GM19397 (cell line): Measurements from ENCODE around the gene SLC7A11.
"Not testable (repeated sequence)": the region's sequence is repeated elsewhere in the genome, so short reads cannot be mapped to it uniquely, and the experiment has no call there.

Experiments
- ATAC-seq: cut with Tn5 transposase; IDR thresholded peaks from one replicate; pipeline ENCODE4 v1.9.1; 2021; ENCODE audit warnings: mild to moderate bottlenecking, moderate library complexity; ENCODE audit not compliant: unreplicated experiment

Gene SLC7A11

DNA sequence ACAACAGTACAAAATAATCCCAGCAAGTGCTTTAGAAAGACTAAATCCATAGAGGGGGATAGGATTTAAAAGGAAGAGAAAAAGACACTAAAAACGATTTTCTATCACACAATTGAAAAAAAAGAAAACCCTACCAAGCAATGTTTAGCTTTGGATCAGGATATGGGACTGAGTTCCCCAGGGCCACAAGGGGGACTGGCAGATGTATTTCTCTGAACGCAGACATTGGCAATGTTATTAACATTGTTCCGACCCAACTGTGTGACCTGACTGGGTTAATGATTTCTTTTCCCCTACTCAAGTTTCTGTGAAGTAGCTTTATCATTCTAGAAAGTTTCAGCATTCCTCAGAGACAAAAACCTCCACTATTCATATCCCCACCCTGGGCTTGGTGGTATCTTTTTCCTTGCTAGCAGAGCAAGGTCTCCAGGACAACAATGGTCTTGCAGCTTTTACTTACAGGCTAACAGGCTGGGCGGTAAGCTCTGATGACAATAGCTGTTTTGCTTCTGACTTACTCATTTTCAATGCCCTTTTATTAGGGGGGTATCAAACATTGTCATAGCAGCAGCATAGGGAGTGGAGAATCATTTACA, 25.8 kb downstream of the SLC7A11 start:
- ATAC-seq, result no peak

GRCh38 chr4:138210576-138210975, 31.6 kb downstream of the SLC7A11 start:
- not testable (repeated sequence) for ATAC-seq

DNA sequence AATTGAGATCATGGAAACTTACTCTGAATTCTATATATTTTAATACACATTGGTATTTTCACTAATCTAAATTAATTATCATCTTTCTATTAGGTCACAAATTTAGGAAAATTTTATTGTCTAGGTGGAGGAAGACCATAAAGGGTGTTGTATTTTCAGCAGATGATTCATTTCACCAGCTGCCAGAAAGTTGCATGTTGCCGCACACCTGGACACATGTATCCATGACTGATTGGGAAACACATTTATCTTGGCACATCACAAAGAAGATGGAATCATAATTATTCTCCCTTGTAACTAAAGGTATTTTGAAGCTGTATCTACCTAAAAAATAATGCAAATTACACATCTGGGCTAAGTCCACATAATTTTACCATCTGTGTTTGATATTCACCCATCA, 33.1 kb downstream of the SLC7A11 start:
- ATAC-seq, result no peak

DNA sequence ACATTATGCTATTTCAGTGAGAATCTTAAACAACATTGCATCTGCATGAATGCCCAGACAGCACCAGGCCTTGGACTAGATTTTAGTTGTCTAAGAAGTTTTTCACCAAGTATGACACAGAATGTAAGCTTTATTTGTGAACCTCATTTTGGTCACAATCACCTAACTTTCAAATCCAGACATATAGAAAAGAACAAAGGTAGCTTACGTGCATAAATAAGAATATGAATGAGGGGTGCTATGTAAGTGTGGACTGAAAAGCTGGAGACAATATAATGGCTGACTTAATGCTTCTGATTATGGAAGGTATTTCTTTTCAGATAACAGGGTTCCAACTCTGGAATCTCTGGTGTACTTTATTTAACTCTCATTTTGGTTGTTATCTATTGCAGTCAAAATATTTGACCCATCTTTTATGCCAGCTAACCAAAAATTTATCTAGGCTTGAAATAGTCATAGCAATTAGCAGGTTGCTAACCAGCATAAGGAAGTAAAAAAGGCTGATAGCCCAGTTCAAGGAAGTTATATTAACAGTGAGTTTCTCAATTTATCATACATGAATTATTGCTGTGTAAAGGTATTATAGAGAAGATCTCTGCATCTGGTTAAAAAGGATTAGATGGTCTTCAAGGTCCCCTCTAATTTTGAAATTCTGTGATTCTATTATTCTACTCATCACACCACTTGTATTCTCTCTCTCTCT, 36.5 kb downstream of the SLC7A11 start:
- ATAC-seq, result no peak

GRCh38 chr4:138204507-138204906, 37.6 kb downstream of the SLC7A11 start:
- no peak for ATAC-seq

DNA sequence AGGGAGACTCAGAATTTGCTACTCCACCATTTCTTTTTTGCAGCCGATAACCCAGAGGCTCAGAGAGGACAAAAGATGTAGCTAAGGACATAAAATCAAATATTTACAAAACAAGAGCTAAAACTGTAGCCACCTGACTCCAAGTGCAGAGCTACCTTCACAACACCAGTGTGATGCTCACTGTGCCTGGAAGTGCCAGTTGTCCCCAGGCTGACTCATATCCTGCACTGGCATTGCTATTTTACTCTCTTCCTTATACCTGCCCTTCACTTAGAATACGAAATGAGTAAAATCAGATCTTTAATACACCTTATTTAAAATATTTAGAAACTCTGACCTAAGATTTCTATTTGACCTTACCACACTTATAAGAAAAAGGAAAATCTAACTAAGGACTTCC, 39.5 kb downstream of the SLC7A11 start:
- ATAC-seq, result no peak

DNA sequence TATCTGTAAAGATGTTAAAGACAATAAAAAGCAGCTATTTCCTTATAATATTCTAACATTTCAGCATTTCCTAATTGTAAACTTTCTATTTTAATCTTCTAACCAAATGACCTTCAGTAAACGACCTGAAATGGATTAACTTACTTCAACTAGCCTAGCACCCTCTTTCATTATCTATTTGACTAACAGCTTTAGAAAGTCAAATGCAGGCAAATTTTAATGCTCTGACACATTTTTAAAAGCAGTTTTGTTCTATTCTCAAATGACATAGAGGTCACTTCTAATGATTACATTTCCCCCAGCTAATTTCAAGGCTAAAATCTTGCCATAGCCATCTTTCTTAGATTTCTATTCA, 41.9 kb downstream of the SLC7A11 start:
- peak; percentile 41 for ATAC-seq

GRCh38 chr4:138199568-138200235, 42.4 kb downstream of the SLC7A11 start:
- peak; percentile 76 for ATAC-seq

DNA sequence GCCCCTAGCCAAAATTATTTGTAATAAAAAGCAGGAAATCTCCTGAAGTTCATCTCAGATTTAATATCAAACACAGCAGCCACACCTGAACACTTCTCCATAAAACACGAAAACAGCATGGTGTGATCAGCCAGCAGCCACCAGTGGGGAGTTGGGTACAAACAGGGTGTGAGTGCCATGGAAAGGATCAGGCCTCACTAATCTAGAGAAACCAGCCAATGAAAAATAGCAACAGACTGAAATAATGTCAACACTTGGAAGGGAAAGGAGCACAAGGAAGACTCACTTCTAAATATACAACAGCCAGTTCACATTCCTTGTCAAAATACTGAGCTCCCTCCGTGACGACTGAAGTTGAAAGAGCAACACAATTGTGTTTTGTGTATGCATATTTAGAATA, 46.0 kb downstream of the SLC7A11 start:
- no peak for ATAC-seq

DNA sequence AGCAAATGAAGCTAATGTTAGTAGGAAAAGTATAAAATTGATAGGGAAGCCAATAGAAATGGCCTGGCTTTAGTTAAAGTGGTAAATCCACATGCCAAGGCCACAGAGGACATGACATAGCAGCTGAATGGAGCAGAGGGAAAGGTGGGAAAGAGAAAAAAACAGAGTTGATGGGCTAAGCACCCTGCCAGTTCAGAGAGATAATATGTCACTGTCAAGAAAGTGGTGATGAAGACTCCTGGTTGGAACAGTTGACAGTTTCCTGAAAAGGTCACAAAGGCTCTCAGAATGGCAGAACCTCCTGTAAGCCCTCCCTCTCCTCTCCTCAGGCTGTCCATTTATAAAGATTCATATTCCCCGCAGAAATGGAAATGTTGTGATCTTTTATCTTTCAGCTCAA, 48.2 kb downstream of the SLC7A11 start:
- ATAC-seq, result no peak

DNA sequence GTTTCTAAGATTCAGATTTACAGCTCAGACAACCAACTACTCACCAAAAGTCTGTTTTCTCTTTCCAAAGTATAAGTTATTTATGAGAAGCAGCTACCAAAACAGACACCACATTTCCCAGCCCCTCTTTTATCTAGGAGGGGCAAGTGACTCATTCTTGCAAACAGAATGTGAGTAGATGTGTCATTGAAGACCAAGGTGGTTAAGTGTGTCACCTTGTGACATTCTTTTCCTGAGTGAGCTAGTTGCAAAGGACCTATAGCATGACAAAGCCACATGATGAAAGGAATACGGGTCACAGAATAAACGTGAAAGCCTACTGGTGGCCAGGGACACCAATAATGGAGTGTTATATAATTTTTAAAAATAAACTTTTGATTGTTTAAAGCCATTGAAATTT, 50.0 kb downstream of the SLC7A11 start:
- ATAC-seq, result no peak

GRCh38 chr4:138190452-138190858, 51.7 kb downstream of the SLC7A11 start:
- peak; percentile 98 for ATAC-seq

DNA sequence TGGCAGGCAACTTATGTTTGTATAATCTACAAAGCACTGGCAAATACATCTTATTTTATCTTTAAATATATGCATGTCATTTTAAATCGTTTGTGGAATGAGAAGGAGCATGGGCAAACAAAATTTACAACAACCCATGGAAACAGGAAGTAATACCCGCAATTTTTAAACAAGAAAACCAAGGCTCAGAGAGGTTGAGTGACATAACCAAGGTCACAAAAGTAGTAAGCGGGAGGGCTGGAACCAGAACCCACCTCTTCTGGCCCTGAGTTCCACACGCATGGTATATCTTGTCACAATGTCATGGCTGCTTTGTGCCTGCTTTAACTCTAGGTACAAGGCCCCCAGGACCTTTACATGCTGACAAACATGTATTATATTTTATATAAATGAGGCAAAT, 52.9 kb downstream of the SLC7A11 start:
- no peak for ATAC-seq

- ATAC-seq, result no peak
Measured at GRCh38 chr4:138188406-138189084, 53.6 kb downstream of the SLC7A11 start.

- no peak for ATAC-seq
Measured at GRCh38 chr4:138185859-138186645, 56.1 kb downstream of the SLC7A11 start.

DNA sequence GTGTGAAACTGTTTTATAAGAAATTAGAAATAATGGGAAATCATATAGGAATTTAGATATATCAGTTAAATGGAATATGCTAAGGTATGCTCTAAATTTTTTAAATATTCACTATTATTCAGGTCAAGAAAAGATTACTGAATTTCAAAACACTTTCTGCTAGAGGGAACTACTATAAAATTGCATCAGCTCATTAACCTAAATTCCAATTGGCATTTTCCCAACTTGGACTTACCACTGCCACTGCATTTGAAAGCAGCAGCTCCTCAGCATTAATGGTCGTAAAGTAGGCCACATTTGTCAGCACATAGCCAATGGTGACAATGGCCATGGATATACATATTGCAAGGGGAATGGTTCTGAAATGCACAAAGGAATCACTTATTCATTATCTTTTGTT, 57.3 kb downstream of the SLC7A11 start:
- no peak for ATAC-seq

DNA sequence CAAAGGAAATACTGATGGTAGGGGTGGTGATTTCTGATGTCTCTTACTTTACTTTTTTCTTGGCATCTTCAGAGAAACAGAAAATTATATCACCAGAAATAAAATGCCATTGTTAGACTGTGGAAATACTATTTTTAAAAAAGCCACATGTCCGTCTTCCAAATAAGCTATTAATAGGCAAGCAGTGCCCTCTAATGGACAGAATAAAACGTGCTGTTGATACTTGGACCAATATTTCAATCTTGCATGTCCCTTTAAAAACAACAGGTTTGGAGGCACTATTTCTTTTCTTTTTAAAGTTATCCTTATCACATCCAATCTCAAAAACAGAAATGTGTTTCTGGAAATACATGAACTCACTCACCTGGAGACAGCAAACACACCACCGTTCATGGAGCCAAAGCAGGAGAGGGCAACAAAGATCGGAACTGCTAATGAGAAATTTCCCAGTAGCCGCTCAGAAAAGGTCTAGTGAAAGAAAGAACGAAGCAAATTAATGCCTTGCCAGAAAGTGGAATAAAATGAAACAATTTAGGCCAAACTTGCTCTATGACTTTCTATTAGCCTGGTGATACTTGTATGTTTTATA, 59.2 kb downstream of the SLC7A11 start:
- no peak for ATAC-seq

- no peak for ATAC-seq
Measured at GRCh38 chr4:138181287-138181686, 60.9 kb downstream of the SLC7A11 start.

DNA sequence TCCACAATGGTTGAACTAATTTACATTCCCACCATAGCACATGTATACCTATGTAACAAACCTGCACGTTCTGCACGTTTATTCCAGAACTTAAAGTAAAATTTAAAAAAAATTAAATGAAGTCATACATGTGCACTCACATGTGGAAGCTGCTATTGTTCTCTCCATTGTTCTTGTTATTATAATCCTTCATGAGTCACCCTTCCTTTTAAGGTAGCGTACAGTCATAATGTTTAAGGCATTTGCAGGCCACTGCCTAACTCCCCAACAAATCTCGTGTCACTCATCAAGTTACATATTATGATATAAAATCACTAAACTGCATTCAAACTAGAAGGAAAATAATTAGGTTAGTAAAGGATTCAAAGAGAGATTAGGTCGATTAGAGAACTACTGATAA, 63.6 kb downstream of the SLC7A11 start:
- no peak for ATAC-seq

DNA sequence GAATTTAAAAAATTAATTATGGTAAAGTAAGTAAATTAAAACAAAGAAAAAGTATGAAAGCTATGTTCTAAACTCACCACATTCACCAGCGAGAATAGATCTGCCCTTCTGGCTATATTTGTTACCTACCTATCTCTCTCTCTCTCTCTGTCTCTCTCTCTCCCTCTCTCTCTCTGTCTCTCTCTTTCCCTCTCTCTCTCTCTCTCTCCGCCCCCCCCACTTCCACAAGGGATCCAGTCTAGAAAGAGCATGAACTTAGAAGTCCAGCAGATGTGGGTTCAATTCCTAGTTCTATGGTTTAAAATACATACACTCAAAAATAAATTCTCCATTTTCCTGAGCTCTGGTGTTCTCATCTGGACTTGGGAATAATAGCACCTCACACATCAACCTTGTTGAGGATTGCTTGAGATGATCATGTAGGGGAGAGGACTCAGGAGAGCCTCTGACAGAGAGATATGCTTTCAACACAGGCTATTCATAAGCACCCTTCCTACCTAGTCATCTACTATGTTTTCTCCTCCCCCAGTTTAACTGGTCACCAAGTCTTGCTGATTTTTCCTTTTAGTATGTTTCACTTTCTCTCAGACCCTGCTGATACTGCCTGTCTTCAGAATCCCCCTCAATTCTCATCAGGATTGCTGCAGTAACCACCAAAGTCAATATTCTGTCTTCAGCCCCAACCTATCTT, 64.7 kb downstream of the SLC7A11 start:
- ATAC-seq, result no peak
